Kidney epithelial cell (primary cell): ENCODE data around the gene HOXA6. TPM values are rescaled to one million over a fixed set of nuclear protein-coding genes. Genes with fewer than 3 reads are reported as not detected.

Source experiments
- DNase-seq: peaks from one replicate; pipeline ENCODE4 v3.0.0-alpha.2; 2010; ENCODE audit warnings: low read depth
- H3K27me3 ChIP-seq: 2 replicates; pipeline ENCODE4 v1.6.0; 2011; ENCODE audit warnings: low read length; ENCODE audit not compliant: control insufficient read depth, insufficient read depth
- H3K36me3 ChIP-seq: 2 replicates; pipeline ENCODE4 v1.5.1; 2011; ENCODE audit warnings: low read length; ENCODE audit not compliant: control insufficient read depth, insufficient read depth
- H3K4me3 ChIP-seq: 2 replicates; pipeline ENCODE4 v1.5.1; 2011; ENCODE audit warnings: low read depth, mild to moderate bottlenecking, control low read depth, low read length
- total RNA-seq: library from RNA; depleted of rRNA; stranded (reverse); fragments of >200 nt; gene quantifications from 2 replicates; pipeline ENCODE4 v1.2.3, GENCODE V29; 2015
- TF ChIP-seq, protein P1 (sequence below): IDR thresholded peaks from 2 replicates; pipeline ENCODE4 v1.5.1; 2011; ENCODE audit warnings: mild to moderate bottlenecking, moderate library complexity, low read length, control low read depth, inconsistent platforms; ENCODE audit not compliant: insufficient read depth, poor library complexity, severe bottlenecking

The HOXA6 gene
- total RNA-seq, 1 donor from 2014 or later: 4.8 TPM

DNA sequence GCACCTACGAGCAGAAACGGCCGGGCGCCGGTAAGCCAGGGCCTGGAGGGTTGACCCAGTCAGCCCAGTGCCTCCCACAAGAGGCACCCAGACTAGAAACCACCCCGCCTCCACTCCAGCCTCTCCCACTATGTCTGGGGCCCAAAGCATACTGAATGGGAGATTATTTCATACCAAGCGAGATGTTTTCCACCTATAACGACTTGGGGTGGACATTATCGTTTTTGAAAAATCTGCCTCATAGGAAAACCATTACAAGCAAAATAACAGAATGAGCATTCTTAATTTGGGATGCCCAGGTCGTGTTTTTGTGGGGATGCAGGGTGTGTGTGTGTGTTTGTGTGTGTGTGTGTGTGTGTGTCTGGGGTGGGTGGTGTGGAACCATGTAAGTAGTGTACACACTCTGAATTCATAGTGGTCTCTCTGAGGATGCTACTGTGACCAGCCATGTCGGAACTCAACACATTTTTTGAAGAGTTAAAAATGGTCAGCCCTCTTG lies 1.6 kb downstream of the HOXA6 start:
- Histone ChIP-seq H3K36me3 (peaks cover 3% of the 10 kb centered on the region), H3K27me3 (peaks cover 2% of the 10 kb centered on the region), H3K4me3 (peak overlapping the region; percentile 21)
- no peak for DNase-seq
- TF ChIP-seq, protein P1, sequence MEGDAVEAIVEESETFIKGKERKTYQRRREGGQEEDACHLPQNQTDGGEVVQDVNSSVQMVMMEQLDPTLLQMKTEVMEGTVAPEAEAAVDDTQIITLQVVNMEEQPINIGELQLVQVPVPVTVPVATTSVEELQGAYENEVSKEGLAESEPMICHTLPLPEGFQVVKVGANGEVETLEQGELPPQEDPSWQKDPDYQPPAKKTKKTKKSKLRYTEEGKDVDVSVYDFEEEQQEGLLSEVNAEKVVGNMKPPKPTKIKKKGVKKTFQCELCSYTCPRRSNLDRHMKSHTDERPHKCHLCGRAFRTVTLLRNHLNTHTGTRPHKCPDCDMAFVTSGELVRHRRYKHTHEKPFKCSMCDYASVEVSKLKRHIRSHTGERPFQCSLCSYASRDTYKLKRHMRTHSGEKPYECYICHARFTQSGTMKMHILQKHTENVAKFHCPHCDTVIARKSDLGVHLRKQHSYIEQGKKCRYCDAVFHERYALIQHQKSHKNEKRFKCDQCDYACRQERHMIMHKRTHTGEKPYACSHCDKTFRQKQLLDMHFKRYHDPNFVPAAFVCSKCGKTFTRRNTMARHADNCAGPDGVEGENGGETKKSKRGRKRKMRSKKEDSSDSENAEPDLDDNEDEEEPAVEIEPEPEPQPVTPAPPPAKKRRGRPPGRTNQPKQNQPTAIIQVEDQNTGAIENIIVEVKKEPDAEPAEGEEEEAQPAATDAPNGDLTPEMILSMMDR: no peak

DNA sequence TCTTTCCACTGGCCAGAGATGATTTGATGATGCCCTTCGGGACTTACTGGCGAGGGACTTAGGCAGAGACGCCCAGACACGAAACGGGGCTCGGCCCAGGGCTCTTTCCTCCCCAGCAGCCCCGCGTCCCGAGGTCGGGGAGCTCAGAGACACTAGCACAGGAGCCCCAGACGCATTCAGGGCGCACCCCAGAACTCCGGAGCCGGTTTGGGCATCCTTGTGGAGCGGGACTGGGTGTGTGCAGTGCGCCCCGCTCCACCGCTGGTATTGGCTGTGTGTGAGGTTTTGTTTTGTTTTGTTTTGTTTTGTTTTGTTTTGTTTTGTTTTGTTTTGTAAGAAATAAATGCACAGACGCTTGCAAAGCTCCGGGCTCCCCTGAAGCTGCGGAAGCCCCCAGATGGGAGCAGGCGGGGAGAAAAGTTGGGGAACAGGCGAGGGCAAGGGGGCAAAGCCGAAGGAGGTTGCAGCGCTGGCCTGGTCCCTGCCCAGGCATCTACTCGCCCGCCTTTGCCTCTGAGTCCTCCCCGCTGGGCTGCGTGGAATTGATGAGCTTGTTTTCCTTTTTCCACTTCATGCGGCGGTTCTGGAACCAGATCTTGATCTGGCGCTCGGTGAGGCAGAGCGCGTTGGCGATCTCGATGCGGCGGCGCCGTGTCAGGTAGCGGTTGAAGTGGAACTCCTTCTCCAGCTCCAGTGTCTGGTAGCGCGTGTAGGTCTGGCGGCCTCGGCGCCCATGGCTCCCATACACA lies 2.2 kb downstream of the HOXA6 start:
- TF ChIP-seq, protein P1: no peak
- no peak for DNase-seq
- Histone ChIP-seq H3K36me3 (peaks cover 3% of the 10 kb centered on the region), H3K27me3 (peaks cover 2% of the 10 kb centered on the region), H3K4me3 (peak overlapping the region; percentile 21)

DNA sequence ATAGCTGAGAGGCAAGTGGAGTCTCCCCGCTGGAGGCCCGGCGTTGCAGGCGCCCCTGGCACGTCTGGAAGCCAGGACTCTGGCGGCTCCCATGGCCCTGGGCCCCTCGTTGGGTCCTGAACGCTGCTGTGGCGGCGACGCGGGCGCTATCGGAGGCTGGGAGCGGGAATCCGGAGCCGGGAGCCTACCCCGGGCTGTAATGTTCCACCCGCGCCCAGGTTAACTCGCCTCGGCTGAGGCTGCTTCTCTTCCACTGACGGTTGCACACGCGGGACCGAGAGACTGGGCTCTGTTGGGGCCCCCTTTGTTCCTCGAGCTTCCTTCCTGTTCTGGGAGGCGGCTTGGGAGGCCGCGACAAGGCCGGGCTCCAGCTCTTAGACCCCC lies 2.8 kb downstream of the HOXA6 start:
- Histone ChIP-seq H3K36me3 (peaks cover 3% of the 10 kb centered on the region), H3K4me3 (peak overlapping the region; percentile 21), H3K27me3 (peaks cover 2% of the 10 kb centered on the region)
- TF ChIP-seq, protein P1: no peak
- no peak for DNase-seq

DNA sequence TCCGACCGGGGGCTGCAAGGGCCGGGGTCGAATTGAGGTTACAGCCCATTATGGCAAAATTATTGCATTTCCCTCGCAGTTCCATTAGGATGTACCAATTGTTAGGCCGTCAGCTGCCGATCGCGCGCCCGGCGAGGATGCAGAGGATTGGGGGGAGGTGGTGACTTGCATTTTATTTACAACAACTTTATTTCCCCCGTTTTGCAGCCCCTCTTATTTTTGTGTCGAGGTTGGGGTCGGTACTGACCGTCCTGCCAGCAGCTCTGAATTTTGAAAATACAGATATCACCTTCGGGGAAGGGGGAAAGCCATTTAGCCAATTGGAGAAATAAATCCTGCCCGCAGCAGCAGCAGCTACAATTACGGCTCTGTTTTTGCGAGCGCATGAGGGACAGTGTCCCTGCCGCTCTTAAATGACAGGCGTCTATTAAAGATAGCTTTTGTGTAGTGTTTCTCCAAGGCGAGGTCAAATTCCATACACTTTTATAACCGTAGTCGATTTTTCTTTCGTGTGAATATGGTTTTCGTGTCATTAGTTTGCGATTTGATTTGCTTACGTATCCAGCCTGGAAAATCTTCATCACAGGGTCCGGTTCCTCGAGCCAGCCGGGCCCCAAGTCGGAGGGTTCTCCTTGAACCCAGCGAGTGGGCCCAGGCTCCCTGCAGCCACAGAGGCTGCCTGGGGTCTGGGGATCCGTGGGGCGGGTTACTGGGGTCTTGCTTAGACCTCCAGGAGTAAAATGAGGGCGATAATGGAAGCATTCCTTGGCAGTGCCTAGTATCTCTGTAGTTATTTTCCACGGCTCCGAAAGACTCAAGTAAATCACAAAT lies 3.4 kb downstream of the HOXA6 start:
- no peak for DNase-seq
- Histone ChIP-seq H3K4me3 (peak overlapping the region; percentile 28), H3K36me3 (peaks cover 3% of the 10 kb centered on the region), H3K27me3 (peaks cover 2% of the 10 kb centered on the region)
- TF ChIP-seq, protein P1: peak; percentile 67

DNA sequence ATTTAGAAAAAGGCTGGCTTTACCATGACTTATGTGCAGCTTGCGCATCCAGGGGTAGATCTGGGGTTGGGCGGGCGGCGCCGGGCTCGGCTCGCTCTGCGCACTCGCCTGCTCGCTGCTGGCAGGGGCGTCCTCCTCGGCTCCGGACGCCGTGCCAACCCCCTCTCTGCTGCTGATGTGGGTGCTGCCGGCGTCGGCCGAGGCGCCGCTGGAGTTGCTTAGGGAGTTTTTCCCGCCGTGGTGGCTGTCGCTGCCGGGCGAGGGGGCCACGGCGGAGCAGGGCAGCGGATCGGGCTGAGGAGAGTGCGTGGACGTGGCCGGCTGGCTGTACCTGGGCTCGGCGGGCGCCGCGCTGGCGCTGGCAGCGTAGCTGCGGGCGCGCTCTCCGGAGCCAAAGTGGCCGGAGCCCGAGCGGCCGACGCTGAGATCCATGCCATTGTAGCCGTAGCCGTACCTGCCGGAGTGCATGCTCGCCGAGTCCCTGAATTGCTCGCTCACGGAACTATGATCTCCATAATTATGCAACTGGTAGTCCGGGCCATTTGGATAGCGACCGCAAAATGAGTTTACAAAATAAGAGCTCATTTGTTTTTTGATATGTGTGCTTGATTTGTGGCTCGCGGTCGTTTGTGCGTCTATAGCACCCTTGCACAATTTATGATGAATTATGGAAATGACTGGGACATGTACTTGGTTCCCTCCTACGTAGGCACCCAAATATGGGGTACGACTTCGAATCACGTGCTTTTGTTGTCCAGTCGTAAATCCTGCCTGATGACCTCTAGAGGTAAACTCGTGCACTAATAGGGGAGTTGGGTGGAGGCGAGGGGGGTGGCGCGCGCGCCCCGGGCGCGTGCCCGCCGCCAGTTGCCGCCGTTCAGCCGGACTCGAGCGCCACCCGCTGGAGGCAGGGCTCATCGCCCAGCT lies 4.3 kb downstream of the HOXA6 start, which contains the start of gene HOXA5:
HOXA5 (minus strand) TSS at position 659 of the 927 bp plus-strand sequence; CDS start at position 585, 74 bp downstream.
- Histone ChIP-seq H3K4me3 (peak within 1 kb of the TSS; percentile 72), H3K36me3 (peaks cover 3% of the 10 kb centered on the region), H3K27me3 (peaks cover 2% of the 10 kb centered on the region)
- TF ChIP-seq, protein P1: no peak
- DNase-seq: peak; percentile 91
